T-helper 1 cell treated with Interleukin-12 subunit alpha and Interleukin-12 subunit beta and Interleukin-4 antibody, amounts not matched to agents 30 μg/mL and 1 μg/mL, for 36 hours (primary cell): Measurements from ENCODE around the gene KRT84.
"Not testable (repeated sequence)": the region's sequence is repeated elsewhere in the genome, so short reads cannot be mapped to it uniquely, and the experiment has no call there.

Experiments used
- H3K27ac Mint-ChIP-seq: one replicate; pipeline ENCODE4 v1.8.0; 2021; ENCODE audit warnings: mild to moderate bottlenecking, mixed read lengths
- H3K27me3 Mint-ChIP-seq: one replicate; pipeline ENCODE4 v1.8.0; 2021; ENCODE audit warnings: low read depth, mixed read lengths
- H3K36me3 Mint-ChIP-seq: one replicate; pipeline ENCODE4 v1.8.0; 2021; ENCODE audit warnings: low read depth, mixed read lengths
- H3K4me1 Mint-ChIP-seq: one replicate; pipeline ENCODE4 v1.8.0; 2021; ENCODE audit warnings: low read depth, mixed read lengths
- H3K4me3 Mint-ChIP-seq: one replicate; pipeline ENCODE4 v1.8.0; 2021; ENCODE audit warnings: mild to moderate bottlenecking, moderate library complexity, mixed read lengths
- H3K9me3 Mint-ChIP-seq: one replicate; pipeline ENCODE4 v1.8.0; 2021; ENCODE audit warnings: mixed read lengths

Gene KRT84

GRCh38 chr12:52352951-52353350 lies 32.5 kb downstream of the KRT84 start:
- Mint-ChIP-seq H3K27ac (no peak overlapping the region), H3K4me3 (no peak overlapping the region), H3K27me3 (peaks cover 25% of the 10 kb centered on the region), H3K36me3 (no peaks in the 10 kb centered on the region), H3K9me3 (no peaks in the 10 kb centered on the region), H3K4me1 (peaks cover 3% of the 10 kb centered on the region)

- no peak overlapping the region for H3K27ac Mint-ChIP-seq
Observed at GRCh38 chr12:52351196-52352059, 34.0 kb downstream of the KRT84 start.

GRCh38 chr12:52350786-52351185 lies 34.7 kb downstream of the KRT84 start:
- Mint-ChIP-seq H3K27me3 (peaks cover 25% of the 10 kb centered on the region), H3K27ac (no peak overlapping the region), H3K9me3 (no peaks in the 10 kb centered on the region), H3K4me1 (peaks cover 3% of the 10 kb centered on the region), H3K4me3 (no peak overlapping the region), H3K36me3 (no peaks in the 10 kb centered on the region)

More at GRCh38 chr12:52351196-52352059, 34.0 kb downstream of the KRT84 start:
- Mint-ChIP-seq H3K9me3 (no peaks in the 10 kb centered on the region), H3K27me3 (peaks cover 25% of the 10 kb centered on the region), H3K4me3 (no peak overlapping the region), H3K36me3 (no peaks in the 10 kb centered on the region), H3K4me1 (peaks cover 3% of the 10 kb centered on the region)

- Mint-ChIP-seq H3K4me1 (peaks cover 3% of the 10 kb centered on the region), H3K36me3 (no peaks in the 10 kb centered on the region), H3K27ac (no peak overlapping the region), H3K4me3 (no peak overlapping the region), H3K27me3 (peaks cover 25% of the 10 kb centered on the region), H3K9me3 (no peaks in the 10 kb centered on the region)
Observed at GRCh38 chr12:52350021-52350620, 35.3 kb downstream of the KRT84 start.

- Mint-ChIP-seq H3K27me3 (peaks cover 28% of the 10 kb centered on the region), H3K36me3 (no peaks in the 10 kb centered on the region), H3K27ac (no peak overlapping the region), H3K4me3 (no peak overlapping the region), H3K9me3 (no peaks in the 10 kb centered on the region), H3K4me1 (peaks cover 3% of the 10 kb centered on the region)
Observed at GRCh38 chr12:52349196-52349595, 36.3 kb downstream of the KRT84 start.

- no peaks in the 10 kb centered on the region for H3K9me3 Mint-ChIP-seq
- H3K36me3 Mint-ChIP-seq: no peaks in the 10 kb centered on the region
- no peak overlapping the region for H3K27ac Mint-ChIP-seq
- H3K4me3 Mint-ChIP-seq: no peak overlapping the region
- peaks cover 23% of the 10 kb centered on the region for H3K27me3 Mint-ChIP-seq
- H3K4me1 Mint-ChIP-seq: peaks cover 3% of the 10 kb centered on the region
Observed at GRCh38 chr12:52347551-52348510, 37.6 kb downstream of the KRT84 start.

- Mint-ChIP-seq H3K4me3 (no peak overlapping the region), H3K27ac (no peak overlapping the region), H3K9me3 (no peaks in the 10 kb centered on the region), H3K36me3 (no peaks in the 10 kb centered on the region), H3K27me3 (peaks cover 17% of the 10 kb centered on the region), H3K4me1 (peaks cover 3% of the 10 kb centered on the region)
Observed at GRCh38 chr12:52347016-52347415, 38.4 kb downstream of the KRT84 start.

GRCh38 chr12:52346593-52346992 lies 38.9 kb downstream of the KRT84 start:
- H3K27me3 Mint-ChIP-seq: peaks cover 15% of the 10 kb centered on the region

GRCh38 chr12:52345041-52345440 lies 40.4 kb downstream of the KRT84 start:
- not testable (repeated sequence) for H3K36me3 Mint-ChIP-seq, H3K27ac Mint-ChIP-seq, H3K4me3 Mint-ChIP-seq, H3K9me3 Mint-ChIP-seq, H3K4me1 Mint-ChIP-seq
- H3K27me3 Mint-ChIP-seq: peaks cover 14% of the 10 kb centered on the region

More at GRCh38 chr12:52346593-52346992, 38.9 kb downstream of the KRT84 start:
- H3K36me3 Mint-ChIP-seq: no peaks in the 10 kb centered on the region
- H3K4me1 Mint-ChIP-seq: peaks cover under 1% of the 10 kb centered on the region
- no peak overlapping the region for H3K27ac Mint-ChIP-seq
- H3K9me3 Mint-ChIP-seq: no peaks in the 10 kb centered on the region
- no peak overlapping the region for H3K4me3 Mint-ChIP-seq

- H3K4me3 Mint-ChIP-seq: no peak overlapping the region
- H3K27ac Mint-ChIP-seq: no peak overlapping the region
- peaks cover 10% of the 10 kb centered on the region for H3K27me3 Mint-ChIP-seq
- H3K9me3 Mint-ChIP-seq: no peaks in the 10 kb centered on the region
- H3K36me3 Mint-ChIP-seq: no peaks in the 10 kb centered on the region
- no peaks in the 10 kb centered on the region for H3K4me1 Mint-ChIP-seq
Observed at GRCh38 chr12:52344111-52344510, 41.3 kb downstream of the KRT84 start.

- Mint-ChIP-seq H3K27ac (no peak overlapping the region), H3K4me3 (no peak overlapping the region), H3K4me1 (no peaks in the 10 kb centered on the region), H3K36me3 (no peaks in the 10 kb centered on the region), H3K27me3 (peaks cover 9% of the 10 kb centered on the region), H3K9me3 (no peaks in the 10 kb centered on the region)
Observed at GRCh38 chr12:52343550-52343949, 41.9 kb downstream of the KRT84 start.

GRCh38 chr12:52342781-52343490 lies 42.5 kb downstream of the KRT84 start:
- H3K27me3 Mint-ChIP-seq: peaks cover 4% of the 10 kb centered on the region
- H3K9me3 Mint-ChIP-seq: no peaks in the 10 kb centered on the region
- no peak overlapping the region for H3K27ac Mint-ChIP-seq
- no peak overlapping the region for H3K4me3 Mint-ChIP-seq
- H3K4me1 Mint-ChIP-seq: no peaks in the 10 kb centered on the region
- H3K36me3 Mint-ChIP-seq: no peaks in the 10 kb centered on the region

- Mint-ChIP-seq H3K4me1 (peaks cover 2% of the 10 kb centered on the region), H3K36me3 (no peaks in the 10 kb centered on the region), H3K4me3 (no peak overlapping the region), H3K9me3 (no peaks in the 10 kb centered on the region), H3K27me3 (peaks cover 4% of the 10 kb centered on the region), H3K27ac (no peak overlapping the region)
Observed at GRCh38 chr12:52341066-52341580, 44.3 kb downstream of the KRT84 start.
